Measurements from ENCODE around the gene NCKAP5. TPM values are rescaled to one million over a fixed set of nuclear protein-coding genes. Genes with fewer than 3 reads are reported as not detected.
"Not testable (repeated sequence)": the region's sequence is repeated elsewhere in the genome, so short reads cannot be mapped to it uniquely, and the experiment has no call there.

NCKAP5 gene
- total RNA-seq, 1 donor from 2014 or later: not detected

DNA sequence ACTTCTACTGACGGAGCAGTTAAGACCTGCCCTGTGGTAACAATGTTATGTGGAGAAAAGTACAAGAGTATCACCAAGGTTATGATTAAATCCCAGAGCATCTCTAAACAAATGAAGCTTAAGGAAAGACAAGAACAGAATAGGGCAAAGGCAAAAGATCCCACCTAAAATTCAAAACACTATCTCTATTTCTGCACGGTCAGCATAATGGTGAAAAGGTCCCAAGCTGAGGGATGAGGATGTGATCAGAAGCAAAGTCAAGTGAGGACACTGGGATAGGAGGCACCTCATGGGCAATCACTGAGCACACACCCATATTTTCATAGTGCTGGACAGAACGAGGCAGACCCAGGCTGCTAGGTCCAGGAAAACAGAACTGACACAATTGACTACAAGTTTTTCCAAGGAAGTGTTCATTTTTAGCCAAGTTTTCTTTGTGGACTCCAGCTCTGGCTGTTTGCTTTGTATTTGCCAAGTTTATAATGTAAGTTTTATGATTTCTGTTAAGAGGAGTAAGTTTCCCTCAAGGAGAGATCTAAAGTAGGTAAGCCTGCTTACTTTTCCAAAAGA, 77.8 kb downstream of the NCKAP5 start:
- no peaks in the 10 kb centered on the region for H3K27me3 Mint-ChIP-seq
- no peak for DNase-seq
- no peaks in the 10 kb centered on the region for H3K36me3 Mint-ChIP-seq (ENCODE audit: low read depth)

DNA sequence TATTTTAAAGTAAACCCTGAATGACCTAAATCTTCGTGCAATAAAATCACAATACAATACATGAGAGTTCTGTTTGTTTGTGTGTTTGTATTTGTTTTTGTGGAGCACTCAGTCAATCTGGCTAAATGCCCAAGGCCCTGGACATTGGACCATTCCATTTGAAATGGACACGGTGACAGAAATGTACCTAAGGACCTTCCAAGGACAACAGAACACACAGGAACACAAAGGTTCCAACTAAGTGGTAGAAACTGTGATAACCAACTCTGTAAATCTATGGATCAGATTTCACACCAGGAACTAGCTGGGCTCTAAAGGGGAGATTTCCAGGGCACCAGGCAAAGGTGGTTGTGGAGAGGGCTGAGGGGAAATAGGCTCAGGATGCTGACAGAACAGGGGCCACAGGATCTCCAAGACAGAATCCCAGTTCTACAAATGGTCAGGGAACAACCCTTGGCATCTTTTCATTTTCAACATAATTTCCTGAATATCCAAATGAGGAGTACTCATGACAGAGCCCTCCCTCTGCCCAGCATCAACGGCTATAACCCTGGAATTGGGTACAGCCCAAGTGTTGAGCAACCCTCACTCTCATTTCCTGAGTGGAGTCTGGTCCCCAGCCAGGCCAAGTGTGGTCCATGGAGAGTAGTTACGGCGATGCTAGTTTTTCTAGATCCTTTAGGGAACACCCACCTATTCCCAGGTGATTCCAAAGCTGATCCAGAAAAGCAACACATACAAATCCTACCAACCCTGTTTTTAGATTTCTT, 78.4 kb downstream of the NCKAP5 start:
- H3K4me1 Mint-ChIP-seq: no peaks in the 10 kb centered on the region
- H3K36me3 Mint-ChIP-seq (ENCODE audit: low read depth): no peaks in the 10 kb centered on the region
- H3K27ac Mint-ChIP-seq: no peak overlapping the region
- no peaks in the 10 kb centered on the region for H3K27me3 Mint-ChIP-seq
- no peak for DNase-seq
- no peak overlapping the region for H3K4me3 Mint-ChIP-seq
- peaks cover 6% of the 10 kb centered on the region for H3K9me3 Mint-ChIP-seq
- intact Hi-C loops (cut with micrococcal nuclease): no loop called here

More for the DNA sequence above, 77.8 kb downstream of the NCKAP5 start:
- Mint-ChIP-seq H3K27ac (no peak overlapping the region), H3K4me3 (no peak overlapping the region), H3K9me3 (peaks cover 3% of the 10 kb centered on the region), H3K4me1 (no peaks in the 10 kb centered on the region)
- intact Hi-C loops (cut with micrococcal nuclease): no loop called here

DNA sequence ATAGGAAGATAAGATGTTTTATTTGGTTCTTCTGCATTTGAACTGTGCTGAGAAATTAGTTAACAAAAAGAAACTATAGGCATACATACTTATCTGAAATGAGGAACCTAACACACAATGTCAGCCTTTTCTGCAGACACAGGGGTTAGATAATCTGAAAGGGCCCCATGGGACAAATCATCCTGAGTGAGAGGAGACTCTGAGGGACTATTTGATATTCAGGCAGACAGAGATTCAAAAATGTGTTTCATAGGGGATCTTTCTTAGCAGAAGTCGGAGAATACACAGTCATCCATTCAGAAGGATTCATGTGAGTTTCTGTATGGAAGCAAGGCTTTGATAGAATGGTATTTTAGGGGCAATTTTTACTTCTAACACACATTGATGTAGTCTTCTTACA, 79.1 kb downstream of the NCKAP5 start:
- no peaks in the 10 kb centered on the region for H3K36me3 Mint-ChIP-seq (ENCODE audit: low read depth)
- H3K27me3 Mint-ChIP-seq: no peaks in the 10 kb centered on the region
- peaks cover 6% of the 10 kb centered on the region for H3K9me3 Mint-ChIP-seq
- no peak overlapping the region for H3K4me3 Mint-ChIP-seq
- no peak overlapping the region for H3K27ac Mint-ChIP-seq
- intact Hi-C loops (cut with micrococcal nuclease): no loop called here
- no peak for DNase-seq
- H3K4me1 Mint-ChIP-seq: no peaks in the 10 kb centered on the region

DNA sequence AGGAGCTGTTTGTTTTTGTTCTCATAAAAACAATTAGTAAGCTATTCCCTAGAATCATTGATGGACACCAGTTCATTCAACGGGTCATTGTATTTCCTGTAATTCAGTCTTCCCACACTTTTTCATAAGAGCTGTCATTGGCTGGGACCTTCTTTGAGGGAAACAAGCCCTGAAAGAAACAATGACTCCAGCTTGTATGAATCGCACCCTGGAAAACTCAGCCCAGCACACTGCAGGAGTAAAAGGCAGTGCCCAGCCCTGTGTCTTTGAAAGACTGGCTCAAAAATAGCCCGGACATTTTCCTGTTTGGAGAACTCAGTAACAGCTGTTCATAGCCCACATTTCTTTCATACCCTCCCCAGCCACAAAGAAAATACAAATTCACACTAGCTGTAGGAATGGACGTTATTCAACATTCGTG, 81.5 kb downstream of the NCKAP5 start:
- Mint-ChIP-seq H3K9me3 (peaks cover 6% of the 10 kb centered on the region), H3K36me3 (ENCODE audit: low read depth) (no peaks in the 10 kb centered on the region), H3K27ac (no peak overlapping the region), H3K4me3 (no peak overlapping the region), H3K4me1 (no peaks in the 10 kb centered on the region), H3K27me3 (no peaks in the 10 kb centered on the region)
- intact Hi-C loops (cut with micrococcal nuclease): no loop called here
- DNase-seq: no peak

DNA sequence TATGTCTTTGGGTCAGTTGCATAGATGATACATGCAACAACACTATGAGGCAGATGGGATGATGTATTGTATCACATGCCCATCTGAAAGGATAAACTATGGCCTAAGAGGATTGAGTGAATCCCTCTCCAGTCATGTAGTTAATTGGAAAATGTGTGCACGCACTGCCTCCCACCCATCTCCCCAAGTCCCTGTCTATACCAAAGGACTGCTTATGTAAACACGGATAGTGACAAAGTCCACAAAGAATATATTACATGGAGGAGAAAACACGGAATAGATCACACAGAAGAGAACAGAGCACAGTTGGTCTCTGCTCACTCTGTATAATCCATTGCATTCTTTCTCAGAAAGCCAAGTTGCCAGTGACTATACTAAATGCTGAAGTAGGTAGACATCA, 82.4 kb downstream of the NCKAP5 start:
- Mint-ChIP-seq H3K27me3 (no peaks in the 10 kb centered on the region), H3K36me3 (ENCODE audit: low read depth) (no peaks in the 10 kb centered on the region), H3K27ac (no peak overlapping the region), H3K4me3 (no peak overlapping the region), H3K9me3 (peaks cover 6% of the 10 kb centered on the region), H3K4me1 (no peaks in the 10 kb centered on the region)
- DNase-seq: no peak
- intact Hi-C loops (cut with micrococcal nuclease): no loop called here

DNA sequence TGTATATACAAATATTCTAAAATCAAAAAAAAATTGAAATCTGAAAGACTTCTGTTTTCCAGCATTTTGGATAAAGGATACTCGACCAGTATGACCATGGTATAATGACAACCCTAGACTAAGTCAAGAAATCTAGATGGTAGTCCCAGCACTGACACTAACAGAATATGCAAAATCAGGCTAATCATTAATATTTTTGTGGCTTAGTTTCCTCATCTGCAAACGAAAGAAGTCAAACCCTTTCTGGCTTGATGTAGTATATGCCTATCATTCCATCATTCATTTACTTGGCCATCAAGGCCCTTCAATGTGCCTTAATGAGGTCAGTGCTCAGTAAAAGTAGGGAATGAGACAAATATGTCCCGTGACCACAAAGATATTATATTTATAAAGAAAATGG, 83.5 kb downstream of the NCKAP5 start:
- H3K4me3 Mint-ChIP-seq: no peak overlapping the region
- intact Hi-C loops (cut with micrococcal nuclease): no loop called here
- DNase-seq: no peak
- H3K27ac Mint-ChIP-seq: no peak overlapping the region
- no peaks in the 10 kb centered on the region for H3K36me3 Mint-ChIP-seq (ENCODE audit: low read depth)
- no peaks in the 10 kb centered on the region for H3K4me1 Mint-ChIP-seq
- no peaks in the 10 kb centered on the region for H3K27me3 Mint-ChIP-seq
- H3K9me3 Mint-ChIP-seq: peaks cover 6% of the 10 kb centered on the region

DNA sequence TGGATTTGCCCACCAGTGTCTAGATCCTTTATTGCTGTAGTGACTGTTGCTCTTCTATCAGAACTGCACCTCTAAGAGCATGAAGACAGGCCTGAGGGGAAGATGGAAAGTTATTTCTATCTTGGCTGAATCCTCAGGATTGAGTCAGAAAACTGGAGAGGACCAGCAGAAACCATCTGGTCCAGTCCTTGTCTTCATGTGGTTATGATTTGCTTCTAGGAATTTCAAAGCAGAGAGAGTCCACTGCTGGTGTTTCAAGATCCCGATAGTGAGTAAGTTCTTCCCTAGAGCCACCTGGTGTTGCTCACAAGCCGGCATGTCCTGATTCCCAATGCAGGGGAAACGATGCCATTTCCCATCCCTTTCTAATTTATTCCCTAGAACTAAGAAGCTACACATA, 84.2 kb downstream of the NCKAP5 start:
- peaks cover 6% of the 10 kb centered on the region for H3K9me3 Mint-ChIP-seq
- DNase-seq: no peak
- H3K36me3 Mint-ChIP-seq (ENCODE audit: low read depth): no peaks in the 10 kb centered on the region
- no peaks in the 10 kb centered on the region for H3K4me1 Mint-ChIP-seq
- H3K27ac Mint-ChIP-seq: no peak overlapping the region
- intact Hi-C loops (cut with micrococcal nuclease): no loop called here
- no peaks in the 10 kb centered on the region for H3K27me3 Mint-ChIP-seq
- no peak overlapping the region for H3K4me3 Mint-ChIP-seq

DNA sequence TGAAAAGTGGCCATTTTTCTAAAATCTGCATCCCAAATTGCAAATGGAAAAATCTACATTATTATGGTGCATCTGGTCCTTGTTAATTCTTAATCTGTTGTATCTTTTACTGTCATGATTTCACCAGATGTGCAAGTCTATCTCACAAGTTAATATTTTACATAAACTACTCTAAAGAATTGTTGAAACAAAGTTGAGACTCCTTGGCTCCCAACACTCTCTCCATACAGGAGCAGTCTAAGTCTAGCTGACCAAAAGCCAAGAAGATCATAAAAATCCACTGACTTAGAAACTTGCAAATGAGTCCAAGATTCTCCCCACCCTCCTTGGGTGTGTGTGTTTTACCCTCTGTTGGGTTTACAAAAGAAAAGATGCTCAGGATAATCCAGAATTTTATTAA, 85.1 kb downstream of the NCKAP5 start:
- H3K27me3 Mint-ChIP-seq: no peaks in the 10 kb centered on the region
- H3K4me3 Mint-ChIP-seq: no peak overlapping the region
- H3K9me3 Mint-ChIP-seq: peaks cover 6% of the 10 kb centered on the region
- DNase-seq: no peak
- intact Hi-C loops (cut with micrococcal nuclease): no loop called here
- H3K4me1 Mint-ChIP-seq: no peaks in the 10 kb centered on the region
- no peaks in the 10 kb centered on the region for H3K36me3 Mint-ChIP-seq (ENCODE audit: low read depth)
- no peak overlapping the region for H3K27ac Mint-ChIP-seq

DNA sequence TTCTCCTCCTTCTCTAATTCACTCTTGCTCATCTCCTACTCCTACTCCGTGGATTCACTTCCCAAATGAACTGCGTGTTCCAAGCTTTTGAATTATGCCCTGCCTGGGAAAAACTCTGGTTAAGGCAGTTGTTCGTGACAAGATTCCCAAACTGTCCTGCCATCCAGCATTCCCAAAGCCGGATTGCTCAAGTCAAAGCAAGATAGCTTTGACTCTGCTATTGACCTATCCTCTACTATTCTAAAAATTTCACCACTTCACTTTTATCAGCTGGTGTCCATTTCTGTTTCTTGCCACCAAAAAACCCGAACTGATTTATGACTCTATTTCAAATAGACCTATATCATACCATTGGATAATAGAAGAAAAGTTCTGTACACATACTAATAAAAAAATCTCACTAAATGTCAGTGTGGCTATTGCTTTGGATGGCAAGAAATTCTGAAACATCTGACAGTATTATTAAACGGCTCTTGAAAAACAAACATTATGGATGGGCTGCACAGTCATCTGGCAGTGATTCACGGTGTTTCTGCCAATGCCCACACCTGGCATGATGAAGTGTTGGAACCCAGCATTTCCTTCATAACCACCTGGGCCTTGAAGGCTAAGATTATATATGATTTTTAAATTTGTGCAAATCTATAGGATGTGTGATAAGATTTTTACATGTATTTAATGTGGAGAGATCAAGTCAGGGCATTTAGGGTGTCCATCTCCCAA, 87.4 kb downstream of the NCKAP5 start:
- no peaks in the 10 kb centered on the region for H3K4me1 Mint-ChIP-seq
- H3K36me3 Mint-ChIP-seq (ENCODE audit: low read depth): no peaks in the 10 kb centered on the region
- H3K9me3 Mint-ChIP-seq: peaks cover 3% of the 10 kb centered on the region
- no peak for DNase-seq
- H3K27ac Mint-ChIP-seq: no peak overlapping the region
- H3K27me3 Mint-ChIP-seq: no peaks in the 10 kb centered on the region
- no peak overlapping the region for H3K4me3 Mint-ChIP-seq
- intact Hi-C loops (cut with micrococcal nuclease): no loop called here

DNA sequence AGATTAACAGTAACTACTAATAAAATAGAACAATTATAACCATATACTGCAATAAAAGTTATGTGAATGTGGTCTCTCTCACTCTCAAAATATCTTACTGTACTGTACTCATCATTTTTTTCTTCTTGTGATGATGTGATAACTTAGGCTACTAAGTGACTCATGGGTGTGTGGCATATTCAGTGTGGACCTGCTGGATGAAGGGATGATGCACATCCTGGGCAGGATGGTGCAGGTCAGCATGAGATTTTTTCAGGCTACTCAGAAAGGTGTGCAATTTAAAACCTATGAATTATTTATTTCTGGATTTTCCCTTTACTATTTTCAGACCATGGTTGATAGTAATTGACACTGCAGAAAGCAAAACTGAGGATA, 90.7 kb downstream of the NCKAP5 start:
- Mint-ChIP-seq H3K4me3 (no peak overlapping the region), H3K27ac (no peak overlapping the region), H3K4me1 (no peaks in the 10 kb centered on the region), H3K9me3 (no peaks in the 10 kb centered on the region), H3K27me3 (no peaks in the 10 kb centered on the region), H3K36me3 (ENCODE audit: low read depth) (no peaks in the 10 kb centered on the region)
- no peak for DNase-seq
- intact Hi-C loops (cut with micrococcal nuclease): no loop called here

DNA sequence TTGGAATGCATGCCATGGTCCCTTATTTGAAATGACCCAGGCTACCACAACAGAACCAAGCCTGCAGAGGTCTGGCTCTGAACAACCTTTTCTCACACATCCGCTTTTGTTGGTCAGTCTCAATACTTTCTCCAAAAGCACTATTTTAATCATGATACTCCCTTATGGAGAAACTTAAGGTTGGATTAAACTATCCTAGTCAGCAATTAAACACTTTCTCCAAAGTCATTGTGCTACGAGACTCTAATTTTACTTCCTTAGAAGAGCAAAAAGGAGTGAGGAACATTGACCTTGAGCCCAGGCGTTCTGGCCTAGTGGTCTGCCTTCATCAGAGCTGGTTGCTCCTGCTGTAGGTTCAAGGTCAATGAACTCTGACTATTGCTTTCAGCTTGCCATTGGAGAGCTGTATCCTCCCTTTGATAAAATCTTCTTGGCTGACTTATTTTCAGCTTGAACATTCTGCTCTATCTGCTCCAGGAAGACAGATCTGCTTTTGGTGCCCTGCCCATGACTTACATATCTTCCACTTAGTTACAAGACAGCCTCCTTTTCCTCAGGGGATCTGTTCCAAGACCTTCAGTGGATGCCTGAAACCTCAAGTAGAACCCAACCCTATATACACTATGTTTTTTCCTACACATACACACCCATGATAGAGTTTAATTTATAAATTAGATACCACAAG, 91.2 kb downstream of the NCKAP5 start:
- H3K9me3 Mint-ChIP-seq: no peaks in the 10 kb centered on the region
- no peaks in the 10 kb centered on the region for H3K27me3 Mint-ChIP-seq
- H3K4me3 Mint-ChIP-seq: no peak overlapping the region

DNA sequence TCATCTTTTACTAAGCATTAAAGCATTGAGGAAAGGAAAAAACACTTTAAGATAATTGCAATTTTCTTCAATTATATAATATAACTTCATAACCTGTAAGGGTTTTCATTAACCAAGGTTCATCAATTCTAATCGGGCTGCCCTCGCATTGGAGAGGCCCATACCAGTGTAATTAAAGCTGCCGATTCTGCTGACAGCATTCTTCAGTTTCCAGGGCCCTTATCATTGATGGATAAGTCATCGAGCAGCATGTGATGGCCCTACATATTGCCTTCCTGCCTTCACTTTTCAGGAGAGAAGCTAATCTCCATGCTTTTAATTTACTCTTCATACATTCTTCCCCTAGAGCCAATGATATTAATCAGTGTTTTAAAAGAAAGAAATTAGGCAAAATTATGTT, 92.0 kb downstream of the NCKAP5 start:
- H3K4me3 Mint-ChIP-seq: no peak overlapping the region
- no peaks in the 10 kb centered on the region for H3K36me3 Mint-ChIP-seq (ENCODE audit: low read depth)
- DNase-seq: no peak
- H3K9me3 Mint-ChIP-seq: no peaks in the 10 kb centered on the region
- no peaks in the 10 kb centered on the region for H3K27me3 Mint-ChIP-seq
- no peak overlapping the region for H3K27ac Mint-ChIP-seq
- intact Hi-C loops (cut with micrococcal nuclease): no loop called here
- H3K4me1 Mint-ChIP-seq: no peaks in the 10 kb centered on the region

More for the DNA sequence above, 91.2 kb downstream of the NCKAP5 start:
- H3K27ac Mint-ChIP-seq: no peak overlapping the region
- DNase-seq: no peak
- H3K4me1 Mint-ChIP-seq: no peaks in the 10 kb centered on the region
- intact Hi-C loops (cut with micrococcal nuclease): no loop called here
- no peaks in the 10 kb centered on the region for H3K36me3 Mint-ChIP-seq (ENCODE audit: low read depth)

DNA sequence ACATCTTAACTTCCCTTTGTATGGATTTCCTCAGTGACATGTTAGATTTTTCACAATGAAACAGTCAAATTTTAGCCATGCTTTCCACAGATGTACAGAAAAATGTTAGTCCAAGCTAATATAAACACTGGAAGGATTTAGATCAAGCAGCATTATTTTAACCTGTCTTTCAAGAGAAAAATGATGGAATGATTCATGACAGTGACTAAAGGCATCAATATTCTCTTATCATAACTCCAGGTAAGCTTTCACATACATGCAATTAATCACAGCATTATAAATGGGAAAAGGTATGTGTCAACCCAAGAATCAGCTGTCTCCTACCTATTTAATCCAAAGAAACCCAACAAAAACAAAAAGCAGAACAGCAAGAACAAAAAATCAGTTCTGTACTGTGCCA, 92.7 kb downstream of the NCKAP5 start:
- Mint-ChIP-seq H3K9me3 (no peaks in the 10 kb centered on the region), H3K4me3 (no peak overlapping the region), H3K27me3 (no peaks in the 10 kb centered on the region), H3K36me3 (ENCODE audit: low read depth) (no peaks in the 10 kb centered on the region), H3K27ac (no peak overlapping the region), H3K4me1 (no peaks in the 10 kb centered on the region)
- intact Hi-C loops (cut with micrococcal nuclease): no loop called here
- DNase-seq: no peak

DNA sequence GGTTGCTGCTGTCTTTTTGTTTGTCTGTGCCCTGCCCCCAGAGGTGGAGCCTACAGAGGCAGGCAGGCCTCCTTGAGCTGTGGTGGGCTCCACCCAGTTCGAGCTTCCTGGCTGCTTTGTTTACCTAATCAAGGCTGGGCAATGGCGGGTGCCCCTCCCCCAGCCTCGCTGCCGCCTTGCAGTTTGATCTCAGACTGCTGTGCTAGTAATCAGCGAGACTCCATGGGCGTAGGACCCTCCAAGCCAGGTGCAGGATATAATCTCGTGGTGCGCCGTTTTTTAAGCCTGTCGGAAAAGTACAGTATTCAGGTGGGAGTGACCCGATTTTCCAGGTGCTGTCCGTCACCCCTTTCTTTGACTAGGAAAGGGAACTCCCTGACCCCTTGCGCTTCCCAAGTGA, 97.8 kb downstream of the NCKAP5 start:
- H3K4me1 Mint-ChIP-seq; H3K4me3 Mint-ChIP-seq; H3K27ac Mint-ChIP-seq; H3K36me3 Mint-ChIP-seq (ENCODE audit: low read depth); DNase-seq; intact Hi-C loops (cut with micrococcal nuclease); H3K27me3 Mint-ChIP-seq; H3K9me3 Mint-ChIP-seq: not testable (repeated sequence)

All from activated CD4-positive, alpha-beta T cell treated with anti-CD3 and anti-CD28 coated beads, Interleukin-2, amount 10 ng/mL, durations not matched to agents 24 days and 14 days (primary cell).